GM18507 (cell line): ENCODE results near the gene CALD1.

Source experiments
- DNase-seq: peaks from one replicate; pipeline ENCODE4 v3.0.0; 2011; ENCODE audit warnings: low read depth; ENCODE audit not compliant: insufficient read length; ENCODE audit errors: extremely low spot score
- FAIRE-seq: peaks from 2 replicates; lab custom pipeline; 2011; peaks lifted over from hg19 to GRCh38; lab: Jason Lieb, UNC

CALD1 gene

GRCh38 chr7:134818613-134819345 lies 39.3 kb downstream of the CALD1 start:
- FAIRE-seq (no peak), DNase-seq (no peak)

GRCh38 chr7:134819401-134819800 lies 40.0 kb downstream of the CALD1 start:
- FAIRE-seq (no peak), DNase-seq (no peak)

- DNase-seq (no peak), FAIRE-seq (no peak)
Observed at GRCh38 chr7:134820295-134820694, 40.9 kb downstream of the CALD1 start.

- FAIRE-seq: no peak
- no peak for DNase-seq
Observed at GRCh38 chr7:134820778-134821177, 41.3 kb downstream of the CALD1 start.

GRCh38 chr7:134823400-134823799 lies 44.0 kb downstream of the CALD1 start:
- FAIRE-seq: no peak

GRCh38 chr7:134825666-134826065 lies 46.2 kb downstream of the CALD1 start:
- FAIRE-seq (no peak), DNase-seq (no peak)

More at GRCh38 chr7:134823400-134823799, 44.0 kb downstream of the CALD1 start:
- no peak for DNase-seq

- DNase-seq (no peak), FAIRE-seq (no peak)
Observed at GRCh38 chr7:134826105-134826504, 46.7 kb downstream of the CALD1 start.

GRCh38 chr7:134827436-134827835 lies 48.0 kb downstream of the CALD1 start:
- FAIRE-seq (no peak), DNase-seq (no peak)

- no peak for FAIRE-seq
- no peak for DNase-seq
Observed at GRCh38 chr7:134827889-134828288, 48.5 kb downstream of the CALD1 start.

GRCh38 chr7:134828361-134828760 lies 48.9 kb downstream of the CALD1 start:
- FAIRE-seq (no peak), DNase-seq (no peak)

GRCh38 chr7:134829380-134829986 lies 50.0 kb downstream of the CALD1 start:
- FAIRE-seq: no peak

GRCh38 chr7:134831862-134832261 lies 52.4 kb downstream of the CALD1 start:
- DNase-seq: no peak
- no peak for FAIRE-seq

More at GRCh38 chr7:134829380-134829986, 50.0 kb downstream of the CALD1 start:
- DNase-seq: no peak

GRCh38 chr7:134832367-134832766 lies 52.9 kb downstream of the CALD1 start:
- FAIRE-seq (no peak), DNase-seq (no peak)

- FAIRE-seq (no peak), DNase-seq (no peak)
Observed at GRCh38 chr7:134834689-134835462, 55.4 kb downstream of the CALD1 start.

- no peak for FAIRE-seq
- DNase-seq: no peak
Observed at GRCh38 chr7:134835463-134835823, 56.0 kb downstream of the CALD1 start.

GRCh38 chr7:134836447-134836846 lies 57.0 kb downstream of the CALD1 start:
- no peak for DNase-seq
- FAIRE-seq: no peak

- FAIRE-seq (no peak), DNase-seq (no peak)
Observed at GRCh38 chr7:134839298-134839697, 59.9 kb downstream of the CALD1 start.

- FAIRE-seq (no peak), DNase-seq (no peak)
Observed at GRCh38 chr7:134842062-134842461, 62.6 kb downstream of the CALD1 start.

- DNase-seq (no peak), FAIRE-seq (no peak)
Observed at GRCh38 chr7:134842886-134843430, 63.5 kb downstream of the CALD1 start.

GRCh38 chr7:134844200-134844599 lies 64.8 kb downstream of the CALD1 start:
- no peak for DNase-seq
- FAIRE-seq: no peak
